PC-3 (cell line): ENCODE results near the gene STXBP5. TPM values are rescaled to one million over a fixed set of nuclear protein-coding genes. Genes with fewer than 3 reads are reported as not detected.

ENCODE experiments used
- ATAC-seq: fragments of 200-7000 bp; cut with Tn5 transposase; 2 replicates; pipeline ENCODE4 v1.9.1; 2020; ENCODE audit warnings: mild to moderate bottlenecking, moderate library complexity
- BruUV-seq: library from RNA; stranded (reverse); fragments of 400-500 nt; replicated peaks from 2 replicates; lab custom pipeline; 2021; lab: Mats Ljungman, UMichigan
- CTCF ChIA-PET: fragments of 300-600 bp; sonication (Branson Sonifier 250); formaldehyde crosslinking; loops from one replicate; lab custom pipeline; 2022; ENCODE audit warnings: antibody characterized with exemption; lab: Charles Lee
- POLR2A ChIA-PET: fragments of 300-600 bp; sonication (Branson Sonifier 250); formaldehyde crosslinking; loops from one replicate; lab custom pipeline; 2022; ENCODE audit warnings: antibody characterized with exemption; ENCODE audit not compliant: unreplicated experiment; lab: Charles Lee
- DNase-seq: peaks from one replicate; pipeline ENCODE4 v3.0.0-alpha.2; 2015
- H2AFZ ChIP-seq: fragments of 300-600 bp; sonication (generic); 2 replicates; pipeline ENCODE4 v1.6.0; 2016; ENCODE audit warnings: antibody characterized with exemption, low read length
- H3F3A ChIP-seq: fragments of 300-600 bp; sonication (generic); one replicate; pipeline ENCODE4 v1.6.0; 2017; ENCODE audit warnings: antibody characterized with exemption, low read length, control low read depth, mild to moderate bottlenecking; ENCODE audit not compliant: unreplicated experiment
- H3K27ac ChIP-seq: fragments of 300-600 bp; sonication (generic); 2 replicates; pipeline ENCODE4 v1.5.1; 2016; ENCODE audit warnings: mild to moderate bottlenecking, low read length
- H3K27me3 ChIP-seq: fragments of 300-600 bp; sonication (generic); 2 replicates; pipeline ENCODE4 v1.6.1; 2016; ENCODE audit warnings: low read length, mixed read lengths
- H3K36me3 ChIP-seq: fragments of 300-600 bp; sonication (generic); 2 replicates; pipeline ENCODE4 v1.6.1; 2016; ENCODE audit warnings: low read depth, mixed run types, low read length, mixed read lengths
- H3K4me1 ChIP-seq: fragments of 300-600 bp; sonication (generic); 2 replicates; pipeline ENCODE4 v1.5.1; 2016; ENCODE audit warnings: low read length; ENCODE audit not compliant: insufficient read depth
- H3K4me2 ChIP-seq: fragments of 300-600 bp; sonication (generic); 2 replicates; pipeline ENCODE4 v1.6.0; 2016; ENCODE audit warnings: low read length
- H3K4me3 ChIP-seq: fragments of 300-600 bp; sonication (generic); 2 replicates; pipeline ENCODE4 v1.5.1; 2016; ENCODE audit warnings: mild to moderate bottlenecking, low read length, mixed read lengths
- H3K79me2 ChIP-seq: fragments of 300-600 bp; sonication (generic); 2 replicates; pipeline ENCODE4 v1.6.1; 2017; ENCODE audit warnings: low read length, mixed read lengths
- H3K9ac ChIP-seq: fragments of 300-600 bp; sonication (generic); 2 replicates; pipeline ENCODE4 v1.6.0; 2016; ENCODE audit warnings: mild to moderate bottlenecking, low read length
- H3K9me2 ChIP-seq: fragments of 300-600 bp; sonication (generic); replicated peaks from 2 replicates; pipeline ENCODE4 v1.6.1; 2016; ENCODE audit warnings: mixed run types, low read length, mixed read lengths
- H3K9me3 ChIP-seq: fragments of 300-600 bp; sonication (generic); 2 replicates; pipeline ENCODE4 v1.6.1; 2016; ENCODE audit warnings: low read length, mixed read lengths
- H4K20me1 ChIP-seq: fragments of 300-600 bp; sonication (generic); 2 replicates; pipeline ENCODE4 v1.6.1; 2016; ENCODE audit warnings: low read length, mixed read lengths
- EZH2 ChIP-seq: fragments of 300-600 bp; sonication (generic); IDR thresholded peaks from one replicate; pipeline ENCODE4 v1.6.1; 2017; ENCODE audit warnings: antibody characterized with exemption, mild to moderate bottlenecking, low read length; ENCODE audit not compliant: unreplicated experiment
- EZH2phosphoT487 ChIP-seq: fragments of 300-600 bp; sonication (generic); IDR thresholded peaks from 2 replicates; pipeline ENCODE4 v1.6.1; 2018; ENCODE audit warnings: mild to moderate bottlenecking, antibody characterized with exemption, low read length, borderline replicate concordance
- intact Hi-C: fragments of 100-400 bp; cut with micrococcal nuclease; formaldehyde crosslinking; loops from 2 replicates; pipeline ENCODE4 v1.9.0; 2023
- total RNA-seq: library from RNA; depleted of rRNA; stranded (reverse); fragments of >200 nt; gene quantifications from 2 replicates; pipeline ENCODE4 v1.2.3, GENCODE V29; 2014
- TF ChIP-seq, protein P1 (sequence below): fragments of 300-600 bp; sonication (generic); conservative IDR thresholded peaks from 2 replicates; pipeline ENCODE4 v1.5.1; 2017; ENCODE audit warnings: antibody characterized with exemption, low read depth, mild to moderate bottlenecking, low read length

The STXBP5 gene
- total RNA-seq, 1 experiment from 2014 or later: 12.9 TPM

DNA sequence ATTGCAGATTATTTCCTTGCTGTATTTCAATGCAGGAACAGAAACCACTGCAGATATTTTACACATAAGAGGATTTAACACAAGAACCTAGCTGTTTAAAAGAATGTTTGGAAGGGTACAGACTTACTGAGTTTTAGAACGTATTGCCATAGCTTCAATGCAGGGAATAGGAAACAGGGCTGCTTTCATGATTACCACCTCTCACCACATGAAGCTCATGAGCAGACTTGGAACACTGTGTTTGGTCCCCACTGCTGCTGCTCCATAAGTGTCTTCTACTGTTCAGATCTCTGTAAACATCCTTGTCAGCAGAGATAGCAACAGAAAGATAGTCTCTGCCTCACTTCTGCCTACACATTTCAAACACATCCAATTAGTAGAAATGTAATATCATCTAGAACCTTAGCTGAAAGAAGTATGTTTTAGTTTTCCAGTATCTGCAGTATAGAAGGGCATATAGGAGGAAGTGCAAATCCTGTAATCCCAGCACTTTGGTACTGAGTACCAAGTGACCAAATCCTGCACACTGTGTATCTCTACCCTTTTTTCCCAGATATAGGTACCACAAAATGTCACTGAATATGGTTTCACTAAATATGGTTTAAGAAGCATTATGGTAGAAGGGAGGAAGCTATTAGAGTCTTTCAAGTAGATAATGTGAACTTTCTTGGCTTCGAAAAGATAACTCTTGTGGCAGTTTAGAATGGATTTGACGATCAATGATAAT is 51.9 kb downstream of the STXBP5 start:
- Histone ChIP-seq H3K4me3 (no peak overlapping the region), H3K4me1 (no peaks in the 10 kb centered on the region), H3K9me3 (no peaks in the 10 kb centered on the region), H3F3A (no peaks in the 10 kb centered on the region), H3K27ac (no peak overlapping the region), H3K4me2 (no peak overlapping the region), H3K36me3 (no peaks in the 10 kb centered on the region), H4K20me1 (no peaks in the 10 kb centered on the region), H3K27me3 (no peaks in the 10 kb centered on the region), H3K79me2 (no peaks in the 10 kb centered on the region), H3K9me2 (no peaks in the 10 kb centered on the region), H3K9ac (no peak overlapping the region), H2AFZ (no peak overlapping the region)
- intact Hi-C loops: no loop called here
- BruUV-seq: no TSS peak
- CTCF ChIA-PET: no interaction called here
- ATAC-seq (no peak), DNase-seq (no peak)
- POLR2A ChIA-PET: no interaction called here
- no peak for TF ChIP-seq EZH2phosphoT487
- TF ChIP-seq EZH2: no peak
- TF ChIP-seq, protein P1, sequence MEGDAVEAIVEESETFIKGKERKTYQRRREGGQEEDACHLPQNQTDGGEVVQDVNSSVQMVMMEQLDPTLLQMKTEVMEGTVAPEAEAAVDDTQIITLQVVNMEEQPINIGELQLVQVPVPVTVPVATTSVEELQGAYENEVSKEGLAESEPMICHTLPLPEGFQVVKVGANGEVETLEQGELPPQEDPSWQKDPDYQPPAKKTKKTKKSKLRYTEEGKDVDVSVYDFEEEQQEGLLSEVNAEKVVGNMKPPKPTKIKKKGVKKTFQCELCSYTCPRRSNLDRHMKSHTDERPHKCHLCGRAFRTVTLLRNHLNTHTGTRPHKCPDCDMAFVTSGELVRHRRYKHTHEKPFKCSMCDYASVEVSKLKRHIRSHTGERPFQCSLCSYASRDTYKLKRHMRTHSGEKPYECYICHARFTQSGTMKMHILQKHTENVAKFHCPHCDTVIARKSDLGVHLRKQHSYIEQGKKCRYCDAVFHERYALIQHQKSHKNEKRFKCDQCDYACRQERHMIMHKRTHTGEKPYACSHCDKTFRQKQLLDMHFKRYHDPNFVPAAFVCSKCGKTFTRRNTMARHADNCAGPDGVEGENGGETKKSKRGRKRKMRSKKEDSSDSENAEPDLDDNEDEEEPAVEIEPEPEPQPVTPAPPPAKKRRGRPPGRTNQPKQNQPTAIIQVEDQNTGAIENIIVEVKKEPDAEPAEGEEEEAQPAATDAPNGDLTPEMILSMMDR: no peak

GRCh38 chr6:147257760-147258159 is 53.5 kb downstream of the STXBP5 start:
- ATAC-seq (no peak), DNase-seq (no peak)
- Histone ChIP-seq H3F3A (no peaks in the 10 kb centered on the region), H3K79me2 (no peaks in the 10 kb centered on the region), H3K9me3 (no peaks in the 10 kb centered on the region), H3K4me2 (no peak overlapping the region), H3K9me2 (no peaks in the 10 kb centered on the region), H3K27ac (no peak overlapping the region), H2AFZ (no peak overlapping the region), H3K27me3 (no peaks in the 10 kb centered on the region), H3K9ac (no peak overlapping the region), H3K36me3 (no peaks in the 10 kb centered on the region), H3K4me3 (no peak overlapping the region), H3K4me1 (no peaks in the 10 kb centered on the region), H4K20me1 (no peaks in the 10 kb centered on the region)
- TF ChIP-seq EZH2phosphoT487 (no peak), EZH2 (no peak)
- TF ChIP-seq, protein P1: no peak
- no TSS peak for BruUV-seq
- ChIA-PET POLR2A (no interaction called here), CTCF (no interaction called here)
- intact Hi-C loops: no loop called here

DNA sequence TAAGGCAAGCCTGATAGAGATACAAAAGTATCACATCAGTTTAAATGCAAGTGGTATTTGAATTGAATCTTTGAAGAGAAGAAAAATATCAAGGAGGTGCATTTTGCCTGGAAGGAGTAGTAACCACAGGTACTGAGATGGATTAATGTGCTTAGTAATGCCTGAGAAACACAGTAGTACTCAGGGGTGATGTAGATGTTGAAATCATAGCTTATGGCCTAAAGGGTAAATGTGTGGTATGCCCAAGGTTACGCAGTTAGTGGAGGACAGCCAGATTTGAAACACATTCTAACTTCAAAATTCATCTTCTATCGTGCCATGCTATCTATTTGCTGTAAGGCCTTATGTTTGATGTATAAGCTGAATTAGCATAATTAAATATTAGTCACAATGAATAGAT is 55.9 kb downstream of the STXBP5 start:
- Histone ChIP-seq H3K27ac (no peak overlapping the region), H3K4me1 (no peaks in the 10 kb centered on the region), H2AFZ (no peak overlapping the region), H4K20me1 (no peaks in the 10 kb centered on the region), H3K79me2 (no peaks in the 10 kb centered on the region), H3K9ac (no peak overlapping the region), H3K9me3 (no peaks in the 10 kb centered on the region), H3K36me3 (no peaks in the 10 kb centered on the region), H3K4me2 (no peak overlapping the region), H3K27me3 (no peaks in the 10 kb centered on the region), H3F3A (no peaks in the 10 kb centered on the region), H3K9me2 (no peaks in the 10 kb centered on the region), H3K4me3 (no peak overlapping the region)
- ChIA-PET POLR2A (no interaction called here), CTCF (no interaction called here)
- no TSS peak for BruUV-seq
- TF ChIP-seq, protein P1: no peak
- TF ChIP-seq EZH2 (no peak), EZH2phosphoT487 (no peak)
- intact Hi-C loops: no loop called here
- ATAC-seq (no peak), DNase-seq (no peak)
